Measurements from ENCODE around the gene EPX. TPM values are rescaled to one million over a fixed set of nuclear protein-coding genes. Genes with fewer than 3 reads are reported as not detected.

Gene EPX
- total RNA-seq, 6 experiments from 2014 or later: 0.07 TPM; not detected in 5

- DNase-seq: peak in 1 of 3 donors; percentile 31
- no peaks in the 10 kb centered on the region for H3K4me1 ChIP-seq
- ATAC-seq: peak; percentile 33 to 70 (median 41)
- intact Hi-C loops (cut with DNase I): no loop called here
- WGBS (ENCODE audit: insufficient coverage, low coverage, low lambda C conversion rate, missing lambda C conversion rate): 1% methylated on average over 21 of the region's 65 CpGs
- H3K9me3 ChIP-seq: no peaks in the 10 kb centered on the region
- TF ChIP-seq POLR2A (IDR thresholded peaks at IDR 0.05): no peak
- no peak for TF ChIP-seq CTCF (IDR thresholded peaks at IDR 0.05)
- peak overlapping the region; percentile 10 to 33 (median 24) for H3K4me3 ChIP-seq
- H3K27me3 ChIP-seq: no peaks in the 10 kb centered on the region
- H3K27ac ChIP-seq: no peak overlapping the region
- no peaks in the 10 kb centered on the region for H3K36me3 ChIP-seq
These were observed 35.4 kb upstream of the EPX start for GRCh38 chr17:58156839-58157803.

- Histone ChIP-seq H3K27me3 (no peaks in the 10 kb centered on the region), H3K9me3 (no peaks in the 10 kb centered on the region), H3K27ac (no peak overlapping the region), H3K36me3 (no peaks in the 10 kb centered on the region), H3K4me3 (no peak overlapping the region), H3K4me1 (no peaks in the 10 kb centered on the region)
- intact Hi-C loops (cut with DNase I): no loop called here
- 46% methylated on average over 2 of the region's 2 CpGs for WGBS (ENCODE audit: insufficient coverage, low coverage, low lambda C conversion rate, missing lambda C conversion rate)
- no peak for ATAC-seq
- TF ChIP-seq CTCF (IDR thresholded peaks at IDR 0.05) (no peak), POLR2A (IDR thresholded peaks at IDR 0.05) (no peak)
- no peak for DNase-seq
These were observed 34.3 kb upstream of the EPX start for GRCh38 chr17:58158181-58158580.

- H3K36me3 ChIP-seq: no peaks in the 10 kb centered on the region
- DNase-seq (no peak), ATAC-seq (no peak)
- intact Hi-C loops (cut with DNase I): no loop called here
- no peaks in the 10 kb centered on the region for H3K4me1 ChIP-seq
- H3K4me3 ChIP-seq: no peak overlapping the region
- H3K27ac ChIP-seq: no peak overlapping the region
- TF ChIP-seq CTCF (IDR thresholded peaks at IDR 0.05) (no peak), POLR2A (IDR thresholded peaks at IDR 0.05) (no peak)
- no peaks in the 10 kb centered on the region for H3K27me3 ChIP-seq
- H3K9me3 ChIP-seq: no peaks in the 10 kb centered on the region
- WGBS (ENCODE audit: insufficient coverage, low coverage, low lambda C conversion rate, missing lambda C conversion rate): 45% methylated on average over 3 of the region's 3 CpGs
These were observed 31.0 kb upstream of the EPX start for GRCh38 chr17:58161566-58161965.

- WGBS (ENCODE audit: insufficient coverage, low coverage, low lambda C conversion rate, missing lambda C conversion rate): 0% methylated on average over 2 of the region's 2 CpGs
- DNase-seq (no peak), ATAC-seq (no peak)
- no peaks in the 10 kb centered on the region for H3K27me3 ChIP-seq
- H3K4me1 ChIP-seq: no peaks in the 10 kb centered on the region
- intact Hi-C loops (cut with DNase I): no loop called here
- no peak overlapping the region for H3K4me3 ChIP-seq
- no peak overlapping the region for H3K27ac ChIP-seq
- no peaks in the 10 kb centered on the region for H3K9me3 ChIP-seq
- no peak for TF ChIP-seq POLR2A (IDR thresholded peaks at IDR 0.05)
- TF ChIP-seq CTCF (IDR thresholded peaks at IDR 0.05): no peak
- no peaks in the 10 kb centered on the region for H3K36me3 ChIP-seq
These were observed 26.5 kb upstream of the EPX start for GRCh38 chr17:58165981-58166380.

Data from right lobe of liver (tissue), 6 donors.